HG02798 (cell line): ENCODE results near the gene EP300.
"Not testable (repeated sequence)": the region's sequence is repeated elsewhere in the genome, so short reads cannot be mapped to it uniquely, and the experiment has no call there.

ENCODE experiments used
- ATAC-seq: cut with Tn5 transposase; IDR thresholded peaks from one replicate; pipeline ENCODE4 v1.9.1; 2021; ENCODE audit warnings: mild to moderate bottlenecking; ENCODE audit not compliant: unreplicated experiment, poor library complexity

The EP300 gene

GRCh38 chr22:41076857-41077256 is 15.5 kb upstream of the EP300 start:
- no peak for ATAC-seq

- no peak for ATAC-seq
These were observed 13.5 kb upstream of the EP300 start for GRCh38 chr22:41078931-41079330.

GRCh38 chr22:41085842-41086241 is 6.5 kb upstream of the EP300 start:
- no peak for ATAC-seq

GRCh38 chr22:41091132-41092022 is 1.0 kb upstream of the EP300 start:
- ATAC-seq, result peak; percentile 84

- no peak for ATAC-seq
These were observed 537 bp downstream of the EP300 start for GRCh38 chr22:41092847-41093411.

- no peak for ATAC-seq
These were observed 1.7 kb downstream of the EP300 start for GRCh38 chr22:41094041-41094593.

GRCh38 chr22:41096391-41096790 is 4.0 kb downstream of the EP300 start:
- ATAC-seq, result no peak

- ATAC-seq, result no peak
These were observed 4.4 kb downstream of the EP300 start for GRCh38 chr22:41096841-41097240.

GRCh38 chr22:41099036-41099435 is 6.6 kb downstream of the EP300 start:
- ATAC-seq, result no peak

- no peak for ATAC-seq
These were observed 14.0 kb downstream of the EP300 start for GRCh38 chr22:41106122-41106968.

- ATAC-seq, result not testable (repeated sequence)
These were observed 14.6 kb downstream of the EP300 start for GRCh38 chr22:41106969-41107325.

GRCh38 chr22:41110968-41111367 is 18.6 kb downstream of the EP300 start:
- ATAC-seq, result no peak

- ATAC-seq, result no peak
These were observed 23.9 kb downstream of the EP300 start for GRCh38 chr22:41116342-41116741.

- no peak for ATAC-seq
These were observed 25.0 kb downstream of the EP300 start for GRCh38 chr22:41117127-41117965.

- ATAC-seq, result no peak
These were observed 30.8 kb downstream of the EP300 start for GRCh38 chr22:41123151-41123550.

GRCh38 chr22:41124086-41124485 is 31.7 kb downstream of the EP300 start:
- no peak for ATAC-seq

GRCh38 chr22:41127451-41127850 is 35.1 kb downstream of the EP300 start:
- ATAC-seq, result no peak

GRCh38 chr22:41128606-41129005 is 36.2 kb downstream of the EP300 start:
- no peak for ATAC-seq

- ATAC-seq, result no peak
These were observed 40.2 kb downstream of the EP300 start for GRCh38 chr22:41132550-41132949.
